IMR-90 (cell line): ENCODE results near the gene ERCC3. TPM values are rescaled to one million over a fixed set of nuclear protein-coding genes. Genes with fewer than 3 reads are reported as not detected.

ENCODE experiments used
- ATAC-seq: fragments of 200-7000 bp; cut with Tn5 transposase; 2 replicates; pipeline ENCODE4 v1.9.1; 2020; ENCODE audit warnings: low read depth, mild to moderate bottlenecking, moderate library complexity
- BruUV-seq: library from RNA; stranded (reverse); fragments of 400-500 nt; replicated peaks from 2 replicates; lab custom pipeline; 2021; lab: Mats Ljungman, UMichigan
- CTCF ChIA-PET: fragments of 300-600 bp; formaldehyde crosslinking; extraction: SDS; loops from one replicate; lab custom pipeline; 2021; ENCODE audit warnings: antibody characterized with exemption; lab: Yijun Ruan, JAX
- POLR2A ChIA-PET: fragments of 300-600 bp; sonication (Branson Sonifier 250); formaldehyde crosslinking; loops from one replicate; lab custom pipeline; 2022; ENCODE audit warnings: antibody characterized with exemption; ENCODE audit not compliant: unreplicated experiment; lab: Charles Lee
- DNase-seq: peaks from one replicate; pipeline ENCODE4 v3.0.0; 2013
- H2AFZ ChIP-seq: replicated peaks from 2 replicates; pipeline ENCODE3; 2013; ENCODE audit warnings: low read length, mild to moderate bottlenecking; ENCODE audit not compliant: poor library complexity
- H2AK5ac ChIP-seq: 2 replicates; pipeline ENCODE4 v1.6.1; 2013; ENCODE audit warnings: low read depth, low read length, inconsistent platforms
- H2AK9ac ChIP-seq: replicated peaks from 2 replicates; pipeline ENCODE3; 2013; ENCODE audit warnings: mild to moderate bottlenecking, low read depth, low read length, moderate library complexity; ENCODE audit not compliant: poor library complexity
- H2BK120ac ChIP-seq: 2 replicates; pipeline ENCODE4 v1.6.1; 2013; ENCODE audit warnings: low read depth, low read length, inconsistent platforms
- H2BK15ac ChIP-seq: 3 replicates; pipeline ENCODE4 v1.6.1; 2013; ENCODE audit warnings: low read depth, low read length, inconsistent platforms
- H2BK20ac ChIP-seq: 2 replicates; pipeline ENCODE4 v1.6.1; 2013; ENCODE audit warnings: low read depth, mild to moderate bottlenecking, inconsistent platforms, low read length, moderate library complexity
- H2BK5ac ChIP-seq: 2 replicates; pipeline ENCODE4 v1.6.1; 2013; ENCODE audit warnings: mild to moderate bottlenecking, low read depth, low read length, inconsistent platforms; ENCODE audit not compliant: poor library complexity, severe bottlenecking
- H3K14ac ChIP-seq: replicated peaks from 2 replicates; pipeline ENCODE4 v1.6.1; 2013; ENCODE audit warnings: low read depth, low read length, inconsistent platforms
- H3K18ac ChIP-seq: 2 replicates; pipeline ENCODE4 v1.6.1; 2013; ENCODE audit warnings: low read depth, low read length, control low read depth
- H3K23ac ChIP-seq: 2 replicates; pipeline ENCODE4 v1.6.1; 2013; ENCODE audit warnings: low read depth, low read length, inconsistent platforms
- H3K27ac ChIP-seq: 2 replicates; pipeline ENCODE4 v1.5.1; 2013; ENCODE audit warnings: mild to moderate bottlenecking, control low read depth, low read length; ENCODE audit not compliant: insufficient read depth
- H3K27me3 ChIP-seq: 2 replicates; pipeline ENCODE4 v1.6.1; 2013; ENCODE audit warnings: low read length; ENCODE audit not compliant: control insufficient read depth, insufficient read depth
- H3K36me3 ChIP-seq: 2 replicates; pipeline ENCODE4 v1.6.1; 2013; ENCODE audit warnings: low read length, mixed read lengths; ENCODE audit not compliant: control insufficient read depth, insufficient read depth
- H3K4ac ChIP-seq: 2 replicates; pipeline ENCODE4 v1.6.1; 2013; ENCODE audit warnings: low read depth, low read length, inconsistent platforms
- H3K4me1 ChIP-seq: 2 replicates; pipeline ENCODE4 v1.6.1; 2013; ENCODE audit warnings: low read length, mixed read lengths; ENCODE audit not compliant: control insufficient read depth, insufficient read depth
- H3K4me2 ChIP-seq: 2 replicates; pipeline ENCODE4 v1.6.1; 2013; ENCODE audit warnings: low read depth, mild to moderate bottlenecking, control low read depth, low read length, moderate library complexity
- H3K4me3 ChIP-seq: 2 replicates; pipeline ENCODE4 v1.5.1; 2013; ENCODE audit warnings: low read depth, mild to moderate bottlenecking, control low read depth, low read length, moderate library complexity; ENCODE audit not compliant: insufficient read depth
- H3K56ac ChIP-seq: 2 replicates; pipeline ENCODE4 v1.6.1; 2013; ENCODE audit warnings: low read length, inconsistent platforms; ENCODE audit not compliant: insufficient read depth; ENCODE audit errors: extremely low read depth
- H3K79me1 ChIP-seq, 2 experiments: 2 replicates each; pipeline ENCODE4 v1.6.1; 2013; ENCODE audit warnings: low read length in 2 of 2, inconsistent platforms in 1 of 2, low read depth in 1 of 2
- H3K9ac ChIP-seq: 2 replicates; pipeline ENCODE4 v1.6.1; 2013; ENCODE audit warnings: low read depth, low read length, control low read depth
- H3K9me1 ChIP-seq: 2 replicates; pipeline ENCODE4 v1.6.1; 2013; ENCODE audit warnings: low read length, inconsistent platforms; ENCODE audit not compliant: insufficient read depth
- H3K9me3 ChIP-seq: 2 replicates; pipeline ENCODE4 v1.6.1; 2013; ENCODE audit warnings: low read length; ENCODE audit not compliant: control insufficient read depth, insufficient read depth
- H4K20me1 ChIP-seq: 2 replicates; pipeline ENCODE4 v1.6.1; 2013; ENCODE audit warnings: low read length, inconsistent platforms; ENCODE audit not compliant: insufficient read depth
- H4K5ac ChIP-seq: 2 replicates; pipeline ENCODE4 v1.6.1; 2013; ENCODE audit warnings: mild to moderate bottlenecking, low read depth, low read length, control low read depth
- H4K8ac ChIP-seq, 2 experiments: 2 replicates each; pipeline ENCODE4 v1.6.1; 2013; ENCODE audit warnings: low read depth in 2 of 2, low read length in 2 of 2, control low read depth in 1 of 2, inconsistent platforms in 1 of 2
- H4K91ac ChIP-seq: 2 replicates; pipeline ENCODE4 v1.6.1; 2013; ENCODE audit warnings: low read depth, low read length, inconsistent platforms; ENCODE audit not compliant: insufficient read depth
- BHLHE40 ChIP-seq: fragments of 150-350 bp; IDR thresholded peaks from 2 replicates; pipeline ENCODE4 v1.6.1; 2016; ENCODE audit warnings: mild to moderate bottlenecking, low read depth, low read length
- CEBPB ChIP-seq: IDR thresholded peaks from 2 replicates; pipeline ENCODE4 v1.6.1; 2012; ENCODE audit warnings: low read depth, low read length, improper control_type of control experiment
- CHD1 ChIP-seq: IDR thresholded peaks from 2 replicates; pipeline ENCODE4 v1.6.1; 2012; ENCODE audit warnings: low read depth, low read length, improper control_type of control experiment
- FOS ChIP-seq: fragments of 150-350 bp; IDR thresholded peaks from 2 replicates; pipeline ENCODE4 v1.6.1; 2016; ENCODE audit warnings: low read depth, low read length
- MAFK ChIP-seq: IDR thresholded peaks from 2 replicates; pipeline ENCODE4 v1.6.1; 2012; ENCODE audit warnings: low read depth, low read length, improper control_type of control experiment
- MAZ ChIP-seq: IDR thresholded peaks from 2 replicates; pipeline ENCODE4 v1.6.1; 2012; ENCODE audit warnings: low read depth, mild to moderate bottlenecking, low read length, improper control_type of control experiment, moderate library complexity, borderline replicate concordance
- MXI1 ChIP-seq: IDR thresholded peaks from 2 replicates; pipeline ENCODE4 v1.6.1; 2012; ENCODE audit warnings: low read depth, mild to moderate bottlenecking, low read length, moderate library complexity, borderline replicate concordance
- NFE2L2 ChIP-seq: fragments of 150-350 bp; IDR thresholded peaks from 2 replicates; pipeline ENCODE4 v1.6.1; 2016; ENCODE audit warnings: low read depth, mild to moderate bottlenecking, low read length
- RAD21 ChIP-seq: IDR thresholded peaks from 2 replicates; pipeline ENCODE4 v1.6.1; 2012; ENCODE audit warnings: low read length, improper control_type of control experiment
- RCOR1 ChIP-seq: IDR thresholded peaks from 2 replicates; pipeline ENCODE4 v1.6.1; 2012; ENCODE audit warnings: mild to moderate bottlenecking, low read length, improper control_type of control experiment; ENCODE audit not compliant: insufficient replicate concordance
- RFX5 ChIP-seq: IDR thresholded peaks from 2 replicates; pipeline ENCODE4 v1.8.0; 2012; ENCODE audit warnings: low read depth, mild to moderate bottlenecking, low read length, moderate library complexity
- SMC3 ChIP-seq: fragments of 150-350 bp; IDR thresholded peaks from 2 replicates; pipeline ENCODE4 v1.6.1; 2016; ENCODE audit warnings: low read depth, mild to moderate bottlenecking, antibody characterized with exemption, low read length, moderate library complexity
- WGBS, 2 experiments: methylation state at CpG; one replicate each; pipeline versions ENCODE4 v1.1.5 to v1.1.7; 2013; ENCODE audit warnings: missing lambda C conversion rate in 2 of 2; ENCODE audit not compliant: insufficient read length in 1 of 2; ENCODE audit errors: extremely low coverage in 2 of 2; 5-methylcytosine and 5-hydroxymethylcytosine counted together
- dilution Hi-C: fragments of 300-500 bp; cut with HindIII; formaldehyde crosslinking; loops from one replicate; pipeline ENCODE4 v1.14.3; 2018; ENCODE audit warnings: low sequenced_read_pairs; ENCODE audit not compliant: unreplicated experiment
- in situ Hi-C: fragments of 300-500 bp; cut with MboI; formaldehyde crosslinking; loops from 3 replicates; pipeline ENCODE4 v1.14.3; 2019; ENCODE audit warnings: low sequenced_read_pairs, inconsistent platforms, mixed read lengths
- intact Hi-C: fragments of 100-400 bp; cut with micrococcal nuclease; formaldehyde crosslinking; loops from 2 replicates; pipeline ENCODE4 v1.10.0; 2022
- polyA plus RNA-seq, 3 experiments: library from polyadenylated mRNA; depleted of rRNA; stranded (reverse); fragments of >200 nt; gene quantifications; 2 replicates each; pipeline ENCODE4 v1.2.3, GENCODE V29; 2012; ENCODE audit warnings: low replicate concordance in 1 of 3
- total RNA-seq: library from RNA; depleted of rRNA; stranded (reverse); fragments of >200 nt; gene quantifications from 2 replicates; pipeline ENCODE4 v1.2.3, GENCODE V29; 2012
- TF ChIP-seq, protein P1 (sequence below): fragments of 150-350 bp; IDR thresholded peaks from 2 replicates; pipeline ENCODE4 v1.6.1; 2016; ENCODE audit warnings: low read depth, mild to moderate bottlenecking, low read length, moderate library complexity, borderline replicate concordance
- TF ChIP-seq, protein P2 (sequence below): fragments of 150-350 bp; IDR thresholded peaks from 2 replicates; pipeline ENCODE4 v1.6.1; 2017; ENCODE audit warnings: mild to moderate bottlenecking, antibody characterized with exemption, low read length, low read depth
- TF ChIP-seq, protein P3 (sequence below): conservative IDR thresholded peaks from 2 replicates; pipeline ENCODE4 v1.5.1; 2012; ENCODE audit warnings: mild to moderate bottlenecking, low read depth, low read length, improper control_type of control experiment

ERCC3 gene
- total and polyA plus RNA-seq, 2 of the 4 experiments (the other 2 are of a cell fraction), result 43.2 to 52.0 TPM

DNA sequence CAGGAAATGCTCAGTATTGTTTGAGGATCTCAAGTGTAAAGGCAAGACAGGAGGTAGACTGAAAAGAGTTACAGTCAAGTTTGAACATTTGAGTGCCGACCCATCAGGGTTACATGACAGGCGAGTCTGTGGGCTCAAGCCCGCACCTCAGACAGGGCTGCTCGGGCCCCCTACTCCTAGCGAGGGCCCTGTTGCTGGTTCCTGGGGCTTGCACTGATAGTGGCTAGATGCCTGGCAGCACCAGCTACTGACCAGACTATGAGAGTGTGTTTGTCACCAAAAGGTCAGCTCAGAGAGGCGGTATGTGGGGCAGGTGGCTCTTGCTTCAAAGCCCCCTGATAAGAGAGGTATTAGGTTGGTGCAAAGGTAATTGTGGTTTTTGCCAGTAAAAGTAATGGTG is 38.2 kb downstream of the ERCC3 start:
- POLR2A ChIA-PET, result no interaction called here
- Histone ChIP-seq H3K4me3 (no peak overlapping the region), H2AFZ (no peak overlapping the region), H3K23ac (no peak overlapping the region), H3K9me1 (0 out of 2 replicates have a peak, but pooled peaks cover 7% of the 10 kb centered on the region), H3K4me2 (no peak overlapping the region), H3K56ac (no peak overlapping the region), H3K9ac (no peak overlapping the region), H2BK20ac (no peak overlapping the region), H4K8ac (no peak overlapping the region), H3K79me1 (no peaks in the 10 kb centered on the region), H4K91ac (no peak overlapping the region), H4K5ac (no peak overlapping the region), H3K14ac (no peak overlapping the region), H2AK9ac (no peak overlapping the region), H3K27me3 (no peaks in the 10 kb centered on the region), H3K27ac (no peak overlapping the region), H3K9me3 (no peaks in the 10 kb centered on the region), H4K20me1 (no peaks in the 10 kb centered on the region), H3K4ac (no peak overlapping the region), H2BK5ac (no peak overlapping the region), H3K18ac (no peak overlapping the region), H3K36me3 (peaks cover 30% of the 10 kb centered on the region), H2BK15ac (no peak overlapping the region), H3K4me1 (no peaks in the 10 kb centered on the region), H2BK120ac (no peak overlapping the region), H2AK5ac (no peak overlapping the region)
- ATAC-seq, result no peak
- in situ Hi-C loops (no loop called here), intact Hi-C loops (no loop called here), dilution Hi-C loops (no loop called here)
- CTCF ChIA-PET, result interaction anchor here (0.6 kb wide), 1 partner anchor 10 kb away, joined by 4 read pairs; no protein-coding TSS in a partner anchor
- 100% methylated on average over 3 of the region's 6 CpGs; no CpG with 5 or more reads in 1 of the 2 experiments for WGBS, 2 experiments
- TF ChIP-seq RFX5, result no peak
- TF ChIP-seq NFE2L2, result no peak
- TF ChIP-seq, protein P1, sequence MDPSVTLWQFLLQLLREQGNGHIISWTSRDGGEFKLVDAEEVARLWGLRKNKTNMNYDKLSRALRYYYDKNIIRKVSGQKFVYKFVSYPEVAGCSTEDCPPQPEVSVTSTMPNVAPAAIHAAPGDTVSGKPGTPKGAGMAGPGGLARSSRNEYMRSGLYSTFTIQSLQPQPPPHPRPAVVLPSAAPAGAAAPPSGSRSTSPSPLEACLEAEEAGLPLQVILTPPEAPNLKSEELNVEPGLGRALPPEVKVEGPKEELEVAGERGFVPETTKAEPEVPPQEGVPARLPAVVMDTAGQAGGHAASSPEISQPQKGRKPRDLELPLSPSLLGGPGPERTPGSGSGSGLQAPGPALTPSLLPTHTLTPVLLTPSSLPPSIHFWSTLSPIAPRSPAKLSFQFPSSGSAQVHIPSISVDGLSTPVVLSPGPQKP, result no peak
- TF ChIP-seq CEBPB, result no peak
- no peak for TF ChIP-seq MXI1
- TF ChIP-seq FOS, result no peak
- no peak for TF ChIP-seq CHD1
- no peak for TF ChIP-seq SMC3
- TF ChIP-seq RAD21, result no peak
- no peak for TF ChIP-seq BHLHE40
- TF ChIP-seq, protein P2, sequence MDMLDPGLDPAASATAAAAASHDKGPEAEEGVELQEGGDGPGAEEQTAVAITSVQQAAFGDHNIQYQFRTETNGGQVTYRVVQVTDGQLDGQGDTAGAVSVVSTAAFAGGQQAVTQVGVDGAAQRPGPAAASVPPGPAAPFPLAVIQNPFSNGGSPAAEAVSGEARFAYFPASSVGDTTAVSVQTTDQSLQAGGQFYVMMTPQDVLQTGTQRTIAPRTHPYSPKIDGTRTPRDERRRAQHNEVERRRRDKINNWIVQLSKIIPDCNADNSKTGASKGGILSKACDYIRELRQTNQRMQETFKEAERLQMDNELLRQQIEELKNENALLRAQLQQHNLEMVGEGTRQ, result no peak
- TF ChIP-seq MAFK, result no peak
- TF ChIP-seq MAZ, result no peak
- TF ChIP-seq RCOR1, result no peak
- TF ChIP-seq, protein P3, sequence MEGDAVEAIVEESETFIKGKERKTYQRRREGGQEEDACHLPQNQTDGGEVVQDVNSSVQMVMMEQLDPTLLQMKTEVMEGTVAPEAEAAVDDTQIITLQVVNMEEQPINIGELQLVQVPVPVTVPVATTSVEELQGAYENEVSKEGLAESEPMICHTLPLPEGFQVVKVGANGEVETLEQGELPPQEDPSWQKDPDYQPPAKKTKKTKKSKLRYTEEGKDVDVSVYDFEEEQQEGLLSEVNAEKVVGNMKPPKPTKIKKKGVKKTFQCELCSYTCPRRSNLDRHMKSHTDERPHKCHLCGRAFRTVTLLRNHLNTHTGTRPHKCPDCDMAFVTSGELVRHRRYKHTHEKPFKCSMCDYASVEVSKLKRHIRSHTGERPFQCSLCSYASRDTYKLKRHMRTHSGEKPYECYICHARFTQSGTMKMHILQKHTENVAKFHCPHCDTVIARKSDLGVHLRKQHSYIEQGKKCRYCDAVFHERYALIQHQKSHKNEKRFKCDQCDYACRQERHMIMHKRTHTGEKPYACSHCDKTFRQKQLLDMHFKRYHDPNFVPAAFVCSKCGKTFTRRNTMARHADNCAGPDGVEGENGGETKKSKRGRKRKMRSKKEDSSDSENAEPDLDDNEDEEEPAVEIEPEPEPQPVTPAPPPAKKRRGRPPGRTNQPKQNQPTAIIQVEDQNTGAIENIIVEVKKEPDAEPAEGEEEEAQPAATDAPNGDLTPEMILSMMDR, result no peak
- no peak for DNase-seq
- no TSS peak for BruUV-seq
